Spleen (tissue), 7 donors: ENCODE results near the gene SEC31B.

Experiments used
- POLR2AphosphoS5 ChIP-seq, 3 donors: sonication (generic); formaldehyde crosslinking; IDR thresholded peaks; one replicate each; pipeline ENCODE4 v1.5.1; 2017; ENCODE audit warnings: antibody characterized with exemption in 3 of 3
- TF ChIP-seq, protein P1 (sequence below), 11 experiments: fragments of 200-600 bp in 7 of 11; fragments of 450-650 bp in 4 of 11; sonication (generic) in 4 of 11; IDR thresholded peaks in 8 of 11; conservative IDR thresholded peaks in 3 of 11; 1 replicate in 7 of 11; 2 replicates in 4 of 11; pipeline versions ENCODE4 v1.4.0 to v1.8.0; 2016 to 2021; ENCODE audit warnings: antibody characterized with exemption in 11 of 11, inconsistent platforms in 4 of 11, mild to moderate bottlenecking in 1 of 11
- donor health status: DM: no; HTN: no; CAD: no; lungs with moderate emphysema.
- donor health status: DM: no; HTN: no; CAD: no.
- donor health status: DM: no; HTN: no; CAD: no.

DNA sequence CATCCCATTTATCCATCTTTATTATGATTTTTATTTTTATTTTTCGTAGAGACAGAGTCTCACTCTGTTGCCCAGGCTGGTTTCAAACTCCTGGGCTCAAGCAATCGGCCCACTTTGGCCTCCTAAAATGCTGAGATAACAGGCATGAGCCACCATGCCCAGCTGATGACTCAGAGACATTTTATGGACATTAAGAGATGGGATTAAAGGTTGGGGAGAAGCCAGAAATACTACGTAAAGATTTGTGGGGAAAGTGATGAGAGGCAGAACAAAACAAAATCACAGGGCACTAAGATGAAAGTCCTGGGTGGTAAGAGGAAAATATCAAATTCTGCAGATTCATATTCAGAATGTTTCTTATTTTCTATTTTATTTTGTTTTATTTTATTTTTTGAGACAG lies 49.3 kb downstream of the SEC31B start:
- TF ChIP-seq, protein P1, sequence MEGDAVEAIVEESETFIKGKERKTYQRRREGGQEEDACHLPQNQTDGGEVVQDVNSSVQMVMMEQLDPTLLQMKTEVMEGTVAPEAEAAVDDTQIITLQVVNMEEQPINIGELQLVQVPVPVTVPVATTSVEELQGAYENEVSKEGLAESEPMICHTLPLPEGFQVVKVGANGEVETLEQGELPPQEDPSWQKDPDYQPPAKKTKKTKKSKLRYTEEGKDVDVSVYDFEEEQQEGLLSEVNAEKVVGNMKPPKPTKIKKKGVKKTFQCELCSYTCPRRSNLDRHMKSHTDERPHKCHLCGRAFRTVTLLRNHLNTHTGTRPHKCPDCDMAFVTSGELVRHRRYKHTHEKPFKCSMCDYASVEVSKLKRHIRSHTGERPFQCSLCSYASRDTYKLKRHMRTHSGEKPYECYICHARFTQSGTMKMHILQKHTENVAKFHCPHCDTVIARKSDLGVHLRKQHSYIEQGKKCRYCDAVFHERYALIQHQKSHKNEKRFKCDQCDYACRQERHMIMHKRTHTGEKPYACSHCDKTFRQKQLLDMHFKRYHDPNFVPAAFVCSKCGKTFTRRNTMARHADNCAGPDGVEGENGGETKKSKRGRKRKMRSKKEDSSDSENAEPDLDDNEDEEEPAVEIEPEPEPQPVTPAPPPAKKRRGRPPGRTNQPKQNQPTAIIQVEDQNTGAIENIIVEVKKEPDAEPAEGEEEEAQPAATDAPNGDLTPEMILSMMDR (IDR thresholded peaks at IDR 0.05 in 8 of 11, conservative IDR thresholded peaks at IDR 0.05 in 3 of 11), result no peak
- no peak for TF ChIP-seq POLR2AphosphoS5 (IDR thresholded peaks at IDR 0.05)
